GM18508 (cell line): ENCODE measurements around the gene TNFRSF1A.
"Not testable (repeated sequence)": the region's sequence is repeated elsewhere in the genome, so short reads cannot be mapped to it uniquely, and the experiment has no call there.

Experiments used
- ATAC-seq: cut with Tn5 transposase; IDR thresholded peaks from one replicate; pipeline ENCODE4 v1.9.1; 2021; ENCODE audit warnings: moderate number of reproducible peaks; ENCODE audit not compliant: insufficient read depth, unreplicated experiment

TNFRSF1A gene

DNA sequence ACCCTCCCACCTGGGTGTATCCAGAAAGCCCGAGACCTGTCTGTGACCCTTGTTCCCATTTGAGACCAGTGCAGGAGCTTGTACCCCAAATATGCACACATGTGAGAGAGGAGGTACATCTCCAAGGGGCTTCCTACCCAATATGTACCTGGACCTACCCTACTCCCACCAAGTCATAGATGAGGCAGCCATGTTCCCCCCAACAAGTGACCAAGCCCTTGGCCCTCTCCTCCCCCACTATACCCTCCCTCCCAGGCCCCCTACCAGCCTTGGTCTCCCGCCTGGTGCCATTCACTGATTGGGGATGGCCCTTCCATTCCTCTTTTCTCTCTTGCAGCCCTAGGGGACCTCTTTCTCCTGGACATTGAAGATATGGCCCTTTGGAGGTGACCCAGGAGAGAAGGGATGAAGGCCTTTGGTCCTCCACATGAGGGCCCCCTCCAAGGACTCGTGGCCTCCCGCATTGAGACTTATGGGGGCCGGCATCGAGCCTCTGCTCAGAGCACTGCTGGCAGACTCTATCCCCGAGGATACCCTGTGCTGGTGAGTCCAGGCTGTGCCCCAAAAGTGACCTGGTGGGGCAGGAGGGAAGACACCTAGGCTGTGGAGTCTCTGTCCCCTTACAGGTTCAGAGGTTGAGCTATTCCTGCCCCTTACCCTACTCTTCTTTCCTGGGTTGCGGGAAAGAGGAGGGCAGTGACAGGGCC lies 29.9 kb downstream of the TNFRSF1A start:
- ATAC-seq, result no peak

DNA sequence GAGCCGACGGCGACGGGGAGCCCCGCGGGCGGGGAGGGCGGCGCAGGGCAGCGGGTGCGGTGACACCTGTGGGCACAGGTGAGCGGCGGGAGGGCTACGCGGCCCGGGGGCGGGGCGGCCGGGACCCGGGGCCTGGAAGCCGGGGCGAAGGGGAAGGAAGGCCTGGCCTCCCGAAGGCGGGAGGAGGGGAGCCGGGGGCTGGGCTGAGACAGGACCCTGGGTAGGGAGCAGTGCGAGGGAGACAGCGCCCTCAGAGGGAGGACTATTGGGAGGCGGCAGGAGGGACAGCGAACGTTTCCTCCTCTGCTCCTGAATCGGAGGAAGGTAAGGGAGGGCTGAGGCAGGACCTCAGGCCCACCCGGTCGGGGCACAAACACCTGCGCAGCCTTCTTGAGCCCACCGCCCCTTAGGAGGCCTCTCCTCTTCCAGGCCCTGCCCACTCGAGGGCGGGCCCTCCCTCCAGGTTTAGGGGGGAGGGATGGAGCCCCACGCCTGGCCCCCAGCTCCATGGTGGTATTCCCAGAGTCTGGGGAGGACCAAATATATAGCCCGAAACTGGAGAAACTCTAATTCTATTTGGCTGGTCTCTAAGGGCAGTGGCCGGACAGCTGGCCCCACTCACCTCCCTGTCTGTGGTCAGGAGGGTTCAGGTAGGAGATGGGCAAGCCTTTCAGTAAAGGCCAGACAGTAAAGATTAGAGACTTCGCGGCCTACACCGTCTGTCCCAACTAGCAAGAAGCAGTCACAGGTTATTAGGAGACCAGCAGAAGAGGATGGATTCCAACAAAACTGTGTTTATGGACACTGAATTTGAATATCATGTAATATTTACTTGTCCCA lies 30.9 kb downstream of the TNFRSF1A start:
- no peak for ATAC-seq

DNA sequence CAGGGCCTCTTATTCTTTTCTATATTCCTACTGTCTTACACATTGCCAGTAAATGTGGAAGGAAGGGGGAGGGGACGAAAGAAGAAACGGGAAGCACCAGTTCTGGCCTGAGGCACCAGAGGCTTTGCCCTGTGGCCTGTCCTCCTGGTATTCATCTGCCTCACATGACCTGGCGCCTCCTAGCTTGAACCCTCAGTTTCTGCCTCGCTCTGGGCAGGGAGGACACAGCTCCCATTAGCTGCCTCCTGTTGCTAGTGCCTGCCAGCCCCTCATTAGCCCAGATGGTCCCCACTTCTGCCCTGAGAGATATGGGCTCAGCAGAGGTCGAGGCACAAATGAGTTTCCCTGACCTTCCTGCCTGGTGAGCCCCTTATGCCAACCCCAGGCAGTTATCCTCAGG lies 34.3 kb downstream of the TNFRSF1A start:
- ATAC-seq, result no peak

DNA sequence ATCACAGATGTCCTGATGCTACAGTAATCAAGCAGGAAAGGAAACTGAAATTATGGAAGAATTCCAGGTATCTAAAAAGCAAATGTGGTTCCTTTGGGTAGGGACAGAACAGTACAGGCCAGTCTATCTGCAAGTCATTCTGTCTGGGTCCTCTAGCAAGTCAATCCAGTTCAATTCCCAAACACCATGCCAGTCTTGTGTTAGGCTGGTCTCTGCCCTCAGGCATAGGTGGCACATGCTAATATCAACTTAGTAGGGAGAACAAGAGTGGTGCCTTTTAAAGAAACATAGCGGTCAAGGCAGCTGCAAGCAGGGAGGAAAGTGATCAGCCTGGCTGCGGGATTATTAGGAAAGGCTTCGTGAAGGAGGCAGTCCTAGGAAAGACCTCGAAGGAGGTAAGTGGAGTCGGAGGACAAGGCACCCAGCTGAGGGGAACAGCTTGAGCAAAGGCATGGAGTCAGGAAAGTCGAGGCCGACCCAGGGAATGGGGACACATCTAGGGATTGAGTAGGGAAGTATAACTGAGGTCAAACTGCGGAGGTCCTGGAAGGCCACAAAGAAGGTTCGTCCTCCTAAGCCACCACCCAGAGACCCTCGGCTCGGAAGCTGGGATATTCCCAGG lies 35.2 kb downstream of the TNFRSF1A start:
- ATAC-seq, result no peak

DNA sequence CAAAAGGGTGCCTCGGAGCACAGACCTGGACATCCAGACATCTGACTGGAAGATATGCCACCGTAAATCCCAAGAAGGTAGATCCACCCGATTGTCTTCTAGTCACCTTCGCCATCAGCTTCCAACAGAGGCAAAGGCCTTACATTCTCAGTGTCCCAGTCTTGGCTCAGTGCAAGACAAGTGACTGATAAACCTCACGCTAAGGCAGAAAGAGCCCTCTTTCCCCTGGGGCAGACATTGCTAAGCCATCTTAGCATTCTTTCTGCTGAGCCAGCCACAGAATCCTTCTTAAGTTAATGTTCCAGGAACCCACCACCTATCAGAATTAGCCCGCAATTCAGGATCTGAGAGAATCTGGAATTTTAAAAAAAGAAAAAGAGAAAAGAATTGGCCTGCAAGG lies 35.7 kb downstream of the TNFRSF1A start:
- ATAC-seq, result no peak

DNA sequence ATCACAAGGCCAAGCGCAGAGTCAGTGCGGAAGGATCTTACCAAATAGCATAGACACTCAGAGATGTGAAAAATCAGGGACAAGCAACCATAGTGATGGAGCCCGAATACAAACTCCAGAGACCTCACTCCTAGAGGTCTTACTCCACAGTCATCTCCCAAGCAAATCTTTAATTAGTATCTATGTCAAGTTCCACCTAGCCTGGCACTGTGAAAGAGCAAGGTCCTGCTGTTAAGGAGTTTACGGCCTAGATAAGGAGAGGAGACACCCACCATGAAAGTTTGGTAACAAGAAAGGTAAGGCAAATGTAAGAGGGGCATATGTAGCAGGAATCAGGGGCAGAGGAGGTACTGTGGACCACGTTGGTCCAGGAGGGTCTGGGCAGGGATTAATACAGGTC lies 38.8 kb downstream of the TNFRSF1A start:
- no peak for ATAC-seq

DNA sequence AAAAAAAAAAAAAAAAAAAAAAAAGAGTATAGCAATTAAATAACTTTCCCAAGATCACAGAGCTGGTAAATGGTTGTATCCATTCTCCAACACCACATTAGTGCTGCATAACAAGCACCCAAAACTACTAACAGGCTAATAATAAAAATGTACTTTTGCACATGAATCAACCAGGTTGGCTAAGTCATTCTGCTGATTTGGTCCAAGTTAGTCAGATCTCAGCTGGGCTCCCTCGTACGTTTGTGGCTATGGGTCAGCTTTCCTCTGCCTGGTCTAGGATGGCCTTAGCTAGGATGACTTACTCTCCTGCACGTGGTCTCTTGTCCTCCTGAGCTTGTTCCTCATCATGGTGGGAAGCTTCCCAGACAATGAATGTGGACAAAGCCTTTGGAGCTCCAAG lies 39.3 kb downstream of the TNFRSF1A start:
- ATAC-seq, result no peak

DNA sequence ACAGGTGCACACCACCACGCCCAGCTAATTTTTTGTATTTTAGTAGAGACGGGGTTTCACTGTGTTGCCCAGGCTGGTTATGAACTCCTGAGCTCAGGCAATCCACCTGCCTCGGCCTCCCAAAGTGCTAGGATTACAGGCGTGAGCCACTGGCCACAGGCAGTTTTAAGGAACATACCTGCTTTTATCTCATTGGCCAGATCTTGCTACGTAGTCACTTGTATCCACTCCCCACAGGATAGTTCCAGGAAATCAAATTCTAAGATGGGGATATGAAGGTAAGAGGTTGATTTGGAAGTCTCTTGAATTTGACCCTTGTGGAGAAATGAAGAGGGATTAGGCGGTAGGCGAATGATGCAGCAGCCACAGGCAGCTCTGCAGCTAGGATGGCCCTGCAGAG lies 40.2 kb downstream of the TNFRSF1A start:
- ATAC-seq, result no peak

DNA sequence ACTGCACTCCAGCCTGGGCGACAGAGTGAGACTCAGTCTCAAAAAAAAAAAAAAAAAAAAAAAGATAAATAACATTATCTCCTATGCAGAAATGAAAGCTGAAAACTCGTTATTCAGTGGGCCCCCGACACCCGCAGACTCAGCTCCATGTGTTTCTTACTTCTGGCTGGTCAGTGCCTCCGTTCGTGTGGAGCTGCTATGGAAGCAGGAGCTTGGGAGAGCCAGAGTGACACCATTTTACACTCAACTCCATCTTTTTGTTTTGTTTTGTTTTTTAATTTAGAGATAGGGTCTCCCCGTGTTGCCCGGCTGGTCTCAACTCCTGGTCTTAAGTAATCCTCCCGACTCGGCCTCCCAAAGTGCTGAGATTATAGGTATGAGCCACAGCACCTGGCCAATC lies 44.7 kb downstream of the TNFRSF1A start:
- no peak for ATAC-seq

DNA sequence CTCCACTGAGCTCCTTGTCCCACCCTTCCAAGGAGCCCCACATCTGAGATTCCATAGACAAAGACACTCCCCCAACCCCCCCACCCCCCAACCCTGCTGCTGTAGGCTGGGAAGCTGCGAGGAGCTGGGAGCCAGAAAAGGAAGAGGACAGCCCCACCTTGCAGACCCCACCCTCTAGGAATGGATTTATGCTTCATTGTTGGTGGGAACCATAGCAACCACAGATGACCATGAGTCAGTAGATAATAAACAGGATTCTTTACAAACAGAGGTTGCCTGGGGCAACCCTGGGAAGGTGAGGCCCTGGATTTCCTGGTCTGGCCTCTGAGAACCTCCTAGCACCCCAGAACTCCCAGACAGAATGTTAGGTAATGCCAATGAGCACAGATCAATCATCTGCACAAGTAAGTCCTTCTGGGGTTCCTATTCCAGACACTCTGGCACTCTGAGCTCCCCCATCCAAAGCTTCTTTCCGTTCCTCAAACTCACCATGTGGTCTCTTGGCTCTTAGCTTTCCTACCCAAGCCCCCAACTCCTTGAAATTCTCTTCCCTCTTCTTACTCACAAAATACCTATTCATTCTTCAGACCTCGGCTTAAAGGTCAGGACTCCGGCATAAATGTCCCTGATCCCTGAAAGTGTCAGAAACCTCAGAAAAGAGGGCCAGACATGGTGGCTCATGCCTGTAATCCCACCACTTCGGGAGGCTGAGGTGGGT lies 46.6 kb downstream of the TNFRSF1A start:
- no peak for ATAC-seq

DNA sequence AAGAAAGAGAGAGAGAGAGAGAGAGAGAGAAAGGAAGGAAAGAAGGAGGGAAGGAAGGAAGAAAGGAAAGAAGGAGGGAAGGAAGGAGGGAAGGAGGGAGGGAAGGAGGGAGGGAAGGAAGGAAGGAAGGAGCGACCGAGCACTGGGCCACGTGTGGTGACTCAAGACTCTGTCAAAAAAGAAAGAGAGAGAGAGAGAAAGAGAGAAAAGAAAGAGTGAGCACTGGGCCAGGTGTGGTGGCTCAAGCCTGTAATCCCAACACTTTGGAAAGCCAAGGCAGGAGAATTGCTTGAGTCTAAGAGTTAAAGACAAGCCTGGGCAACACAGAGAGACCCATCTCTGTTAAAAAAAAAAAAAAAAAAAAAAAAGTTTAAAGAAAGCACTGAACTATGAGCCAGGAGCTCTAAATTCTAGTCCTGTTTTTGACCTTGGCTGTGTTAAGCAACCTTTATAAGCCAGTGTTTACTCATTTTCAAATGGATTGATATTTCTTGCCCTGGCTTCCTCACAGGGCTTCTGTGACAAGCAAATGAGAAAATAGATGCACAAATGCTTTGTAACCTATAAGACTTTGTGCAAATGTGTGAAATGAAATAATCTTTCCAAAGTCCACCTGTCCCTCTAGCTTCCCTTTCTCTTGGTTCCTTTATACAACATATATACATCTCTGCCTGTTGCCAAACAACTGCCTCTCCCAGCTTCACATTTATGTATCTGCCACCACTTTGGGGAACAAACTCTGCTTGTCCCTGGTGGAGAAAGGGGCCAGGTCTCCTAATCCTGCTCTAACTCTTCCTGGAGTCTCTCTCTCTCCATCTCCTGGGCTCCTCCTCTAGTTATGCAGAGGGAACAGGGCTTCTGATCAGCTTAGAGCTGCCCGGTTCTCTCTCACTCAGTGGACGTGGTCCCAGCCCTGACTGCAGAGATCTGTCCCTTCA lies 47.5 kb downstream of the TNFRSF1A start:
- no peak for ATAC-seq

DNA sequence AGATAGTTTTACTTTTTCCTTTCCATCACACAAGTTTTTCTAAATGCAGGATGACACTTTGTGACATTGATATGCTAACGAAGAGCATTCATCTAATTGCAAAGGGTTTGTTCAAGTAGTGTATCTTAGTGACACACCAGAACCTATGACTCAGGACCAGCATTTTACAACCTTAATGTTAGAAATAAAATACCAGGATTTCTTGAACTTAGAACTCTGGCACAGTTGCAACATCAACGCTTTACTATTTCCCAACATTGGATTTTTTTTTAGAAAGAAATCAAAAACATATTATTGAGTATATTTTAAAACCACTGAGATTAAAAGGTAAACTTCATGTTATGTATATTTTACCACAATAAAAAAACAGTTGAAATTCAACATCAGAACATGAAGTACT lies 49.3 kb downstream of the TNFRSF1A start:
- ATAC-seq, result no peak

DNA sequence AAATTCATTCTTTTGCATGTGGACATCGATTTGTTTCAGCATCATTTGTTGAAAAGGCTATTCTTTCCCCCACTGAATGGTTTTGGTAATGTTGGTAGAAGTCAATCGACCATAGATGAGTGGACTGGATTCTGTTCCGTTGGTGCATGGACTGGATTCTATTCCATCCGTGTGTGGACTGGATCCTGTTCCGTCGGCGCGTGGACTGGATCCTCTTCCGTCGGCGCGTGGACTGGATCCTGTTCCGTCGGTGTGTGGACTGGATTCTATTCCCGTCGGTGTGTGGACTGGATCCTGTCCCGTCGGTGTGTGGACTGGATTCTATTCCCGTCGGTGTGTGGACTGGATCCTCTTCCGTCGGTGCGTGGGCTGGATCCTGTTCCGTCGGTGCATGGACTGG lies 52.0 kb downstream of the TNFRSF1A start:
- ATAC-seq, result not testable (repeated sequence)

DNA sequence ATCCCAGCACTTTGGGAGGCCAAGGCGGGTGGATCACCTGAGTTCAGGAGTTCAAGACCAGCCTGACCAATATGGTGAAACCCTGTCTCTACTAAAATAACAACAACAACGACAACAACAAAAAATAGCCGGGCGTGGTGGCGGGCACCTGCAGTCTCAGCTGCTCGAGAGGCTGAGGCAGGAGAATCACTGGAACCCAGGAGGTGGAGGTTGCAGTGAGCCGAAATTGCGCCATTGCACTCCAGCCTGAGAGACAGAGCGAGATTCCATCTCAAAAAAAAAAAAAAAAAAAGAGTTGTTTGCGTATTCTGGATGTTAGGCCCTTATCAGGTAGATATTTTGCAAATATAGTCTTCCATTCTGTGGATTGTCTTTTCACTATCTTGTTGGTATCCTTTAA lies 52.8 kb downstream of the TNFRSF1A start:
- ATAC-seq, result not testable (repeated sequence)

DNA sequence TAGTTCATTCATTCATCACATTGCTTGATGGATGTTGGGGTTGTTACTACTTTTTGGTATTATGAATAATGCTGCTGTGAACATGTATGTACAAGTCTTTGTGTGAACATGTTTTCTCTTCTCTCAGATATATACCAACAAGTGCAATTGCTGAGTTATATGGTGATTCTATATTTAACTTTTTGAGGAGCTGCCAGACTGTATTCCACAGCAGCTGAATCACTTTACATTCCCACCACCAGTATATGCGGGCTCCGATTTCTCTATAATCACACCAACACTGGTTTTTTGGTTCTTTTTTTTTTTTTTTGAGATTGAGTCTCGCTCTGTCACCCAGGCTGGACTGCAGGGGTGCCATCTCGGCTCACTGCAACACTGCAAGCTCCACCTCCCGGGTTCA lies 53.6 kb downstream of the TNFRSF1A start:
- no peak for ATAC-seq

DNA sequence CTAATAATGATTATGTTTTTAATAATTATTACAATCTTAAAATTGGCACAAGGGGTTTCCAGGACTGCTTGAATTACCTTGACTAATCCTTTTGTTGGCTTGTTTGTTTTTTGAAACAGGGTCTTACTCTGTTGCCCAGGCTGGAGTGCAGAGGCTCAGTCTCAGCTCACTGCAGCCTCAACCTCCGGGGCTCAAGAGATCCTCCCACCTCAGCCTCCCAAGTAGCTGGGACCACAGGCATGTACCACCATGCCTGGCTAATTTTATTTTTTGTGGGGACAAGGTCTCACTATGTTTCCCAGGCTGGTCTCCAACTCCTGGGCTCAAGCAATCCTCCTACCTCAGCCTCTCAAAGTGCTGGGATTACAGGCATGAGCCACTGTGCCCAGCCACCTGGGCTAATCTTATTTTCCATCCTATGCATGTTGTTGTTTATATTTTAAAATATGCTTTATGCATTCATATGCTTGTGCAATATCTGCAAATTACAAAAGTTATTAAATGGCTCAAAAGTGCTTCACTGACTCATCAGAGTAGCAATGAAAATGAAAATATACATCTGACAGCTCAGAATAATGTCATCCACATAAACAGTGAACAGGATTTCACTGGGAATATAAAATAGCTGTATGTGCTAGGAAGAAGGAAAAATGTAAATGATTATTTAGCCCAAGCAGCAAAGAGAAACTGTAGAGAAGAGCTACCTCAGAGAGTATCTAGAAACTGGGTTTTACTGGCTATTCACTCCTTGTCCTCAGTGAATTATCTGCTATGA lies 56.2 kb downstream of the TNFRSF1A start:
- no peak for ATAC-seq

DNA sequence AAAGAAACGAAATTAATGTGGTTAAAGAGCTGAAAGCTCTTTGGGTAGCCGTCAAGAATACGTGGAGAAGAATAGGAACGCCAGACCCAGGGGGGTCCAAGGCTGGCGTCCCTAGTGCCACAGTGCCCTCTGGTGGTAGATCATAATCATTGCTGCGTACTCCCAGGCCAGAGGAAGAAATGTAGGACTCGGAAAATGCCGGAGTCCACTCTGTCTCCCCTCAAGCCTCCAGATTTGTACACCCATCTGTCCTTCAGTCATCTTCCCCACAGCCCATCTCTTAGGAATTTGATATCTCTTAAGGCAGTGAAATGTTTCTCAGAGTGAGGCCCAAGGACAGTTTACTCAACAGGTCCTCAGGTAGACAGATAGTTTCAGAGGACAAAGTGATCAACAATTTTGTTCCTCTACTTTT lies 56.8 kb downstream of the TNFRSF1A start:
- ATAC-seq, result no peak

DNA sequence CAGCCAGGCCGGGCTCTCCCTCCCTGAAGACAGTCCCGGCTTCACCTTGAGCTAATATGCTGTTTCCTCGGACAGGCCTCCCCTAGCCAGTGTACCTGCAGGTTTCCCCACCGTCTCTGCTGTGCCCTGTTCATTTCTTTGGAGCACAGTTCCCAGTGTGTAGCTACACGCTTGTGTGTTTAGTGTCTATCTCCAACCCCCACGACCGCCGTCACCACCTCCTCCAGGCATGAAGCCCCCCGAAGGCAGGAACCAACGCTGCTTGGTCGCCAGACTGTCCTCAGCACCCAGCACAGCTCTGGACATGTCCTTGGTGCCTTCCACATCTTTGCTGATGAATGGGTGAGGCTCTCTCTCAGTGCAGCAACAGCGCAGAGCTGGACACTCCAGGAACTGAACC lies 57.6 kb downstream of the TNFRSF1A start:
- no peak for ATAC-seq

DNA sequence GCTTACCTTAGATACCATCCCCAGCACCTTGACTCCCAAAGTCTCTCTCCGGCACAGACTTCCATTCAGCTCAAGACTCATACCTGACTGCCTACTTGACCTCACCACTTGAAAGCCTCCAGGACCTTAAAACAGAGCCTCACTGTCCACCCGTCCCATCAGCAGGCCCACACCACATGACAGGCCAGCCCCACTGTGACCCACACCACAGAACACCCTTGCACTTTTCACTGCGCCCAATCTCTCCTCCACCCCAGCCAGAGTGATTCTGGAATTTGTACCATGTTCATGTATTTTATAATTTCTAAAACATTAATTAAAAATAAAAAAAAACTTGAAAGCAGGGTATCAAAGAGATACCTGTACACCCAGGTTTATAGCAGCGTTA lies 59.4 kb downstream of the TNFRSF1A start:
- ATAC-seq, result no peak
